ENCODE results near the gene SLC37A2. TPM values are rescaled to one million over a fixed set of nuclear protein-coding genes. Genes with fewer than 3 reads are reported as not detected.

SLC37A2 gene
- total and polyA plus RNA-seq, 2 of the 13 experiments (the other 11 are each of a cell fraction or from before 2014, with no cell fraction given), result 4.6 to 7.1 TPM

DNA sequence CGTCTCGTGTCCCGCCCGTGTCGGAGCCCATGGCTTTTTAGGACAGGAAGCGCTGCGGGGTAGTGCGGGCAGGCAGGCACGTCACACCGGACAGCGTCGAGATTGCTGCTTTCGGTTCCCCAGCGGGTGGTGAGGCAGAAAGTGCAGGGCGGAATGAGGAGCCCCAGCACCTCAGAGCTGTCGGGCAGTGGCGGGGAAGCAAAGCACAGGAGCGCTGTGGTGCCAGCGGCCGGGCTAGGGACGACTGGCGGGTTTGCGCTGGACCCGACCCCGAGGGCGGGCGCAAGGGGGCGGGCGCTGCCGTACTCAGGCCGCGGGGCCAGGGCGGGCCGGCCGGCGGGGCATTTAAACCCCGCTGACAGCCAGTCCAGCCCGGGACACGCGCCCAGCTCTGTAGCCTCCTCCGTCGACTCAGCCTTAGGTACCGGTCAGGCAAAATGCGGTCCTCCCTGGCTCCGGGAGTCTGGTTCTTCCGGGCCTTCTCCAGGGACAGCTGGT is at the start of gene SLC37A2 (continued):
- TF ChIP-seq MXI1 (IDR thresholded peaks at IDR 0.05; ENCODE audit: borderline replicate concordance, low read depth, low read length) (peak; percentile 89), JDP2 (CRISPR knock-in tag; IDR thresholded peaks at IDR 0.05; ENCODE audit: borderline replicate concordance) (no peak), SNAPC5 (CRISPR knock-in tag; IDR thresholded peaks at IDR 0.05; ENCODE audit: borderline replicate concordance) (no peak)

DNA sequence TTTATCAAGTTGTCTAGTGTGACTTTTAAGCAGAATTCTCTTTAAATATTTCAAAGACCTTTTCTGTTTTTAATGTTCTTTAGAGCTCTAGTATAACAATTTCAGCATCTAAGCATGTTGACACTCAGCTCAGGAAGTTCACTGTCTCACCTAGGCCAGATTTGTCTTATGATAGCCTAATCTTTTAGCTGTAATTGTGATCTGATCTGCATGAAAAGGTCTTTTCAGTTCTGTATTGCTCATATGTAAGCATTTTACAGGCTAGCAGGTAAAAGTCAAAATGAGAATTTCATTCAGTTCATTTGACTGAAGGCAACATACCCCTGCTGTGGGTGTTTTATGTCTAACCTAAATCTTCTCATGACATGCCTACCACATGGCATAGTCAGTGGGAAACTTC is 46.7 kb upstream of the SLC37A2 start:
- Histone ChIP-seq H3K4me2 (ENCODE audit: low read depth, low read length) (no peak overlapping the region), H3K27ac (ENCODE audit: extremely low read length, insufficient read depth, low read length) (no peak overlapping the region), H3K4me3 (replicated peaks in 1 of 3; ENCODE audit: insufficient read depth in 1 of 3, low read depth in 2 of 3, low read length in 3 of 3) (no peak overlapping the region), H3K9me3 (ENCODE audit: low read length) (no peaks in the 10 kb centered on the region), H3K9ac (ENCODE audit: insufficient read depth, low read depth, low read length) (no peak overlapping the region), H2AFZ (ENCODE audit: low read length) (no peak overlapping the region), H3K79me2 (ENCODE audit: insufficient read depth, low read length) (no peaks in the 10 kb centered on the region), H3K27me3 (ENCODE audit: control insufficient read depth in 1 of 2, insufficient read depth in 2 of 2, low read length in 2 of 2) (no peaks in the 10 kb centered on the region), H3K4me1 (ENCODE audit: insufficient read depth, low read length) (0 out of 2 replicates have a peak, but pooled peaks cover 5% of the 10 kb centered on the region), H4K20me1 (ENCODE audit: insufficient read depth, low read length) (no peaks in the 10 kb centered on the region), H3K36me3 (replicated peaks in 1 of 2; ENCODE audit: control insufficient read depth in 1 of 2, insufficient read depth in 2 of 2, low read length in 2 of 2) (no peaks in the 10 kb centered on the region)
- intact Hi-C loops (cut with micrococcal nuclease; ENCODE audit: unreplicated experiment) (no loop called here), in situ Hi-C loops (cut with HindIII; ENCODE audit: extremely low pct_ligation_motif_present, low pct_unique_long_range_greater_than_20kb) (no loop called here)
- ChIA-PET CTCF (ENCODE audit: low intra/inter-chr PET ratio, low total read pairs) (no interaction called here), POLR2A (no interaction called here)
- no TSS peak for BruUV-seq (replicated peaks)
- no peak for ATAC-seq
- TF ChIP-seq ZBTB1 (CRISPR knock-in tag; IDR thresholded peaks at IDR 0.05; ENCODE audit: borderline replicate concordance) (no peak), KDM3A (CRISPR knock-in tag; IDR thresholded peaks at IDR 0.05; ENCODE audit: low read depth) (no peak), BATF2 (CRISPR knock-in tag; IDR thresholded peaks at IDR 0.05) (no peak), ZSCAN29 (CRISPR knock-in tag; conservative IDR thresholded peaks at IDR 0.05) (no peak)
- no peak for DNase-seq (ENCODE audit: low spot score)
- no peak for FAIRE-seq
